ENCODE results near the gene CD44.

The CD44 gene

GRCh38 chr11:35141071-35141470, 2.1 kb downstream of the CD44 start:
- no peak for DNase-seq

GRCh38 chr11:35141571-35141971, 2.6 kb downstream of the CD44 start:
- no peak for DNase-seq

DNA sequence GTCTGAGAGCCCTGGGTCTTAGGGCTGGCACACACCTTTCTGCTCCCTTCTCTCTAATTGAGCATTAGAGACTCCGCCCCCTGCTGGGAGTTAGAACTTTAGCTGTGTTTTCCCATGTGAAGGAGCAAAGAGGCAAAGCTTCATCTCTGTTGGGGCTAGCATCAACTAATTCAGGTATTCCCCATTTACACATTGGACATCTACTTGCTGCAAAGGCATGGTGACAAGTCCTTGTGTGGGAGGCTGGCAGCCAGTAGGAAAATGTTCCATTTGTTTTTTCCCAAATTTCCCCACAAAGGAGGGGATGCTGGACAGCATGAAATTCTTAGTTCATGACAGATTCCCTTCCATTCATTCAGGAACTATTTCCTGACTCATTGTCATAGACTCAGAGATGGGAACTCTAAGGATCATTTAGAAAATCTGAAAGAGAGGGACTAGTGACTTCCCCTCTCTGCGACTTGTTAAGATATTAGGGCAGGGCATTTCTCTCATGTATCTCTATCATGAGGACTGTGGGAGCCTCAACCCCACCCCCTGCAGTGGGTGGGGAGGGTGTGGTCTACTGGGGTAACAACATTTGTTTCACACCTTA, 3.6 kb downstream of the CD44 start:
- DNase-seq, result no peak

DNA sequence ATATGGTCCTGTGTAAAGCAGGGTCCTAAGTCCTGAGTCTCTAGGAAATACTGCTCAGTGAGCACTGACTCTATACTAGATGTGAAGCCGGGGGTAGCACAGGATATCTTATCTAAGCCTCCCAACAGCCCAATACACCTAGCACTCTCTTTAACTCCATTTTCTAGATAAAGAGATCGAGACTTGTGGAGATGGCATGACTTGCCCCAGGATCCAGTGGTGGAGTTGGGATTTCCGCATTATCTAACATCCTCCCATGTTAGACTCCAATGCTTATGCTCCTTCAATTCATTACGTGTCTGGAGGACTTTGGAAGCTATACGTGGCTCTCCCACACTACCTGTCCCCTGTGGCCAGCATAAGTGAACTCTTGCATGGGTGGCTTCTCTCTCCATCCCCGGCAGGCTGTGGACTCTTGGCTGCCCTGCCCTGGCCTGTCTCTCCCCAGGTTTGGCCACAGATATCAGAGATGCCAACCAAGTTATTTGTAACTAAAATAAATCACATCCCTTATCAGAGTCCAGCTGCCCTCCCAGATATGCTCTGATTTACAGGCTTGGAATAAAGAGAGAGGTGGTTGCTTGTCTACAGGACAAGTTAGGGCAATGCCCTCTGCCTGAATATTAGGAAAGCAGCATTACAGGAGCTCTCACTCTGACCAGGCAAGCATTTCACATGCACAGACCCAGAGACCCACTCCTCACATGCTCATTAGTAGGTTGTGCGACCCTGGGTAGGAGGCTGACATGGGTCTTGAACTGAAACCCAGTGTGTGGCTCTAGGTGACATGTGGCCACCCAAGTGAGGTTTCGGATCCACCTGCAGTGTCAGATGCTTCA, 4.5 kb downstream of the CD44 start:
- DNase-seq, result no peak

- no peak for DNase-seq
Observed at GRCh38 chr11:35144136-35144741, 5.3 kb downstream of the CD44 start.

DNA sequence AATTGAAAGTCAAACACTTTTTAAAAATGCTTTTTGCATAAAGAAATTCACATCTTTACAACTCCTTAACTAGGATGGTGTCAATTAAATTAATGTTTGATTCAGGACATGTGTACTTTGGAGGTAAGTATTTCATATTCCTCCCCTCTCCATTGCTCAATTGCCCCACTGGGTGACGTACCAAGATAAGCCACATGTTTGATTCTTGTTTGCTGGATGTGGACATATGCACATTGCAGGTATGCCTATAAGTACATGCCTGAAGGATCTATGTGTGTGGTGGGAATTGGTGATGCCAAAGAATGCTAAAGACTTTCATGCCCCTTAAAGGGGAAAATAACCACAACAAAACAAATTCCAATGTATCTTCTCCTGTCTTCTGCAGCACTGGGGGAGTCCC, 5.8 kb downstream of the CD44 start:
- no peak for DNase-seq

DNA sequence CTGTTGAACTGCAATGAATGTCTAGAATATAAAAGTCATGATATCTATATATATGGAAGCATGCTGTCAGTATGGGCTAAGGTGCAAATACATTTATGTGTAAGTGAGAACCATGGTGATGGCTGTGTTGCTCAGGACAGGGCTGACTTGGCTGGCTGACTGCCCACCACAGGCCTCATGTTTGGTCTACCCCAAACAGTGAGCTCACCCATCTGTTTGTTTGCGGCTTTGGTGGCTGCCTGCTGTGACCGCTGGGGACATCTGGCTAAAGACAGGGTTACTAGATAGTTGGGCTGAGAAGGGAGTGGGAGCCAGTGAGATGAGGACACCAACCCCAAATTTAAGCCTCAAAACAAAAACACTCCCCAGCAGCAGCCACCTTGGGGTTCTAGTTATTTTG, 6.3 kb downstream of the CD44 start:
- no peak for DNase-seq

- no peak for DNase-seq
Observed at GRCh38 chr11:35146074-35146521, 7.1 kb downstream of the CD44 start.

DNA sequence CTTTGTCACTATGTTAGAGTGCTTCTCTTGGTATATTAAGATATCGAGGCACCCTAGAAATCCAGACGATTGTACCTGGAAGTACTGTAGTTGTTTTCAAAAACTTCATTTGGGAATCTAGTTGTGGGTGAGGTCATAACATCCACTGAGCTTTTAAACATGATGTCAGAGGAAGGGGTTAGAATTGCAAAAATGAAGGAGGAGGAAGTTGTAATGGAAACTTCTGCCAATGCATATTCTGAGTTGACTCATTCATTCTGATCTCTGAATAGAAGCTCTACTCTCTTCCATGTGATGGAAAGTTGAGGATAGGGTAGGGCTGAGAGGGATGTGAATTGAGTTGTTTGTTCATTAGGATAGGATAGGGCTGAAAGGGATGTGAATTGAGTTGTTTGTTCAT, 7.7 kb downstream of the CD44 start:
- no peak for DNase-seq

GRCh38 chr11:35147235-35147634, 8.3 kb downstream of the CD44 start:
- DNase-seq, result no peak

- DNase-seq, result no peak
Observed at GRCh38 chr11:35148163-35148837, 9.3 kb downstream of the CD44 start.

GRCh38 chr11:35150454-35150853, 11.5 kb downstream of the CD44 start:
- DNase-seq, result no peak

DNA sequence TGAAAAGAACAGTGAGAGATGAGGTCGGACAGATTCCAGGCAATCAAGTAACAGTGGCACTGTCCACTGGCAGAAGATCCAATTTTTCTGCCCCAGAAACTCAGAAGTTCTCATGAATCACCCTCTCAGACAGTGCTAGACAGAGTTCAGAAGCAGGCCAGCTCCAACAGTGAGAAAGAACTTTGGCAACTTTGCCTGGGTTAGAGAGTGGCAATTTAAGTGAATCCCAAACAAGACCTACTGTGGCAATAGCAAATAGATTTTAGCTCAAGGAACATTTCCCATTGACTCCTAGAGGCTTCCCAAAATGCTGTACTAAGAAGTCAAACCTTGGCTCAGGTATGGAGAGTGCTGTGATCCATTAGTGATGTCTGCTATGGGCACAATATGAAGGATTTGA, 12.3 kb downstream of the CD44 start:
- no peak for DNase-seq

DNA sequence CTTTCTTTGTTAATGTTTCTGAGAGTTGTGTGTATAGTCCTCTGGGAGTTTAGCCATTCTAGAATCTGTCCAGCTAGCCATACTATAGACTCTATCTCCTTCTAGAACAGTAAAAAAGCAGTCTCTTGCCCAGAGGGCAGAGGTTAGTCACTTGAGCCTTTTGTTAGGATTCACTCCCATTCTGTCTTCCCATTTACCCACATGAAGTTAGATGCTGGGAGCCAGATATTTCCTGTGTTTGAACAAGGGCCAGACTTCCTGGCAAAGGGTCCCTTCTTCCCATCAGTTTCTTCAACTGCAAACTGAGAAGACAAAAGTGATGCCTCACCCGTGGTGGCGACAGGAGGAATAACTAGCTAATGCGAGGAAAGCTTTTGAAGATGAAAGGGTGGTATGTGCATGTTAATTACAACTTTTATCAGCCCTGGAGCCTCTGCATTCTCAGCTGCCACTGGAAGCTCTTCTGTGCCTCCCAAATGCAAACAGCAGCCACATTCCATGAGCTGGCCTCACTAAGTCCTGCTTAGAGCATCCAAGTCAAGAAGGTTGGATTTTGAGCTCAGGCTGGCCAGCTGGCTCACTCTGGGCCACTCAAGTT, 12.8 kb downstream of the CD44 start:
- DNase-seq, result no peak

- no peak for DNase-seq
Observed at GRCh38 chr11:35152575-35152974, 13.6 kb downstream of the CD44 start.

- no peak for DNase-seq
Observed at GRCh38 chr11:35153280-35153679, 14.3 kb downstream of the CD44 start.

DNA sequence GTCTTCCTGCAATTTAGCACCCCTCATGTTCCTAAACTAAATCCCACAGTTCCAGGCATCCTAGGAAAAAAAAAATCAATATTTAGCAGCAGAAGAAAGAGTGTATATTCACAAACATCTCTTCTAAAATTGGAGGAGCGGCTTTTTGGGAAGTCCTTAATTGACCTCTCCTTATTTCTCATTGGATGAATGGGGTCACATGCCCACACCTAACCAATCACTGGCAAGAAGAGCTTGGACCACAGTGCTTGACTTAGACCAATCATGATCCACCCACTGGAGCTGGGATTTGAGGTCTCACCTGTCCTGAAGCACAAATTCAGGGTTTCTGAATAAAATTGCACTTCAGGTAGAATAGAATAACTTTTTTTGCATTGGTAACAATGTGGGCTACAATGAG, 16.0 kb downstream of the CD44 start:
- DNase-seq, result no peak

DNA sequence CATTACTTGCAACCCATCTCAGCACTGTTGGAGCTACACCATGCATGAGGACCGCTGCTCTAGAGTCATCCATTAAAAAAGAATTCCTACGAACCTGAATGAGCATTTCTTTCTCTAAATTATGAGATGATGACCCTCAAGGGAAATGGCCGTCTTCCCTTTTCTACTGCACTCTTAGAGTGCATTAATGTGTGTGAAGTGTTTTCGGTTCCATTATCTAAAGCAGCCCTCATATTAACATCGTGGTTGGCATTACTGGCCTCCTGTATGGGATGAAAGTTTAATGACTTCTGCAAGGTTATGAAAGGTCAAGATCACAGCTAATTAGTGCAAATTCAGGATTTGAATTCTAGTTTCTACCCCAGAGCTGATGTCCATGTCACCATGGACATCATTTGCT, 16.7 kb downstream of the CD44 start:
- DNase-seq, result no peak

- DNase-seq, result no peak
Observed at GRCh38 chr11:35157814-35158700, 19.1 kb downstream of the CD44 start.

DNA sequence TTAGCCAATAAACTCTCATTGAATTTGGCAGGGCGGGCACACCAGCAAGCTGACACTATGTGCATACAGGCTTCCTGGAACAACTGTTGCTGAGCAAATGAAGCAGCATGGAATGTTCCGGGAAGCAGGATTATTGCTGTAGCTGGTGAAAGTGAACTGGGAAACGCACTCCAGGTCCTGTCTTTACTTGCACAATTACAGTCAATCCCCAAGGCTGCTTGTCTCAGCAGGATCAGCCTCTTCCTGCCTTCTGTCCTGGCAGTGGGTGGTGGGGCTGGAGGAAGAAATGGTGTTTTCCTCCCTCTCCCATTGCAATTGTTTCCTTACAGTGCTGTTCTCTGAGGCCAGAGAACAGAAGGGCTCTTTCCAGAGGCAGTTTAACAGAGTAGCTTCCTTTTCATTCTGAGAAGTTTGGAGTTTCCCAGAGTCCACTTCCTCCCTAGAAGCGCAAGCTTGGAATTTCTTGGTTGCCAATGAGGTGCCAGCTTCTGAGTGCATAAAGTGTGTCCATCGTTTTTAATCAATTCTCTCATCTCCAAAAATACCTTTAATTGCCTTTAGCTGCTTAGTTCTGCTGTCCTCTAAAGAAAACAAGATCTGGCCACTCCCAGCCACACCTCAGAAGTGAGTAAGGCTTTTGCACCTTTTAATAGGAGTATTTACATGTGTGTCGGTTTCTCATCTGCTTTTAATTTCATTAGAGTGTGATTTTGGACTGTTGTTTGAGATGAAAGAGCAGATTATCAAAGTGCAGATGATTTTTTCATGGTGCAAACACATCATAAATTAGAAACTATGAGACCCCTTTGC, 19.9 kb downstream of the CD44 start:
- no peak for DNase-seq

GRCh38 chr11:35160246-35160824, 21.4 kb downstream of the CD44 start:
- DNase-seq, result no peak

All from cortex of kidney (tissue), 1 donor.